ENCODE data around the gene CDH5.
"Not testable (repeated sequence)": the region's sequence is repeated elsewhere in the genome, so short reads cannot be mapped to it uniquely, and the experiment has no call there.

The CDH5 gene

GRCh38 chr16:66439051-66439730 lies 72.7 kb downstream of the CDH5 start:
- DNase-seq (ENCODE audit: low read depth), result no peak

DNA sequence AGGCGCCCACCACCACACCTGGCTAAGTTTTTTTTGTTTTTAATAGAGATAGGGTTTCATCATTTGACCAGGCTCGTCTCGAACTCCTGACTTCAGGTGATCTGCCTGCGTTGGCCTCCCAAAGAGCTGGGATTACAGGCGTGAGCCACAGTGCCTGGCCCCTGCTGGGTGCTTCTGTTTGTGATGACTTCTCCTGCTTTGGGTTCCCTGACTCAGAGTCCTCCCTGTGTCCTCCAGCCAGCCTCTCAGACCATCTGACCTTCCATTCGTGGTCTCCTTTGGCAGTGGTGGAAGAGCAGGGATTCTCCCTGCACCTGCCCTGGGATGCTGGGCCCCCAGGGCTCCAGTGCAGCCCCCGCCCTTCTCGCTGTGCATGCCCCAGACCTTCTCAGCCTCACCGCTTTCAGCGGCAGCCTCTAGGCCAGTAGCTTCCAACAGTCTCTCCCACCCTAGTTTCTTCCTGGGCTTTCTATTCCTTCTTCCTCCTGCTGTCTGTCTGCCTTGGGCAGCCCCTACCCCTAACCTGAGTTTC lies 73.8 kb downstream of the CDH5 start:
- no peak for DNase-seq (ENCODE audit: low read depth)

- no peak for DNase-seq (ENCODE audit: low read depth)
These were observed 74.5 kb downstream of the CDH5 start for GRCh38 chr16:66440970-66441369.

- DNase-seq (ENCODE audit: low read depth), result no peak
These were observed 75.3 kb downstream of the CDH5 start for GRCh38 chr16:66441586-66442375.

- DNase-seq (ENCODE audit: low read depth), result no peak
These were observed 76.2 kb downstream of the CDH5 start for GRCh38 chr16:66442502-66443268.

DNA sequence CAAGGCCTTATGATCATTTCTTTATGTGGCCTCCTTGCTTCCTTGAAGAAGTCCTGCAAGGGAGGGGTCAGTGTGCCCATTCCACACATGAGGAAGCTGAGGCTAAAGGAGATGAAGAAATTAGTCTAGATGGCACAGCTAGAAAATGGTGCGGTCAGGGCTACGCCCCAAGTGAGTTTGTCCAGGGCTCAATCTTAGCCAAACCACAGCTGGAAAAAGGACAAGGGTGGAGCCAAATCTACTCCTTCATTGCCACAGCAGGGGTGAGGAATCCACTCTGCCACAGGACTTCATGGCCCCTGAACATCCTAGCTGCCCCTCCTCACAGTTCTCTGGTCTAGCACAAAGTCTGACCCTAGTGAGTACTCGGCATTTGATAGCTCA lies 76.8 kb downstream of the CDH5 start:
- no peak for DNase-seq (ENCODE audit: low read depth)

- no peak for DNase-seq (ENCODE audit: low read depth)
These were observed 77.6 kb downstream of the CDH5 start for GRCh38 chr16:66444049-66444481.

- DNase-seq (ENCODE audit: low read depth), result no peak
These were observed 80.2 kb downstream of the CDH5 start for GRCh38 chr16:66446737-66447136.

- DNase-seq (ENCODE audit: low read depth), result no peak
These were observed 81.0 kb downstream of the CDH5 start for GRCh38 chr16:66447491-66447890.

- DNase-seq (ENCODE audit: low read depth), result no peak
These were observed 85.1 kb downstream of the CDH5 start for GRCh38 chr16:66451548-66451947.

DNA sequence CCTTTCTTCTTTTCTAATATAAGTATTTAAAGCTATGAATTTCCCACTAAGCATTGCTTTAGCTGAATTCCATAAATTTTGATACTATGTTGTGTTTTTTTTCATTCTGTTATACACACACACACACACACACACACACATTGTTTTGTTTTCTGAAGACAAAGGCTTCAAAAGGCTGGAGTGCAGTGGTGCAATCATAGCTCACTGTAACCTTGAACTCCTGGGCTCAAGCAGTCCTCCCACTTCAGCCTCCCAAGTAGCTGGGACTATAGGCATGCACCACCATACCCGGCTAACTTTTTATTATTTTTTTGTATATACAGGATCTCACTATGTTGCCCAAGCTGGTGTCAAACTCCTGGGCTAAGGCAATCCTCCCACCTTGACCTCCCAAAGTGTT lies 86.7 kb downstream of the CDH5 start:
- not testable (repeated sequence) for DNase-seq (ENCODE audit: low read depth)
